Endothelial cell of umbilical vein (primary cell): ENCODE results near the gene ADAMTSL3.

Experiments
- EZH2 ChIP-seq: IDR thresholded peaks from 2 replicates; pipeline ENCODE4 v1.6.1; 2012; ENCODE audit warnings: borderline replicate concordance, low read depth, mild to moderate bottlenecking, moderate library complexity, low read length, inconsistent platforms; ENCODE audit not compliant: severe bottlenecking
- FOS ChIP-seq: IDR thresholded peaks from 2 replicates; pipeline ENCODE4 v1.6.1; 2011; ENCODE audit warnings: mild to moderate bottlenecking, low read length, moderate library complexity, borderline replicate concordance; ENCODE audit not compliant: insufficient read depth
- GATA2 ChIP-seq: IDR thresholded peaks from 2 replicates; pipeline ENCODE4 v1.7.0; 2011; ENCODE audit warnings: low read depth, mild to moderate bottlenecking, moderate library complexity, mixed read lengths, low read length; ENCODE audit not compliant: insufficient read length, insufficient read depth
- JUN ChIP-seq: IDR thresholded peaks from 2 replicates; pipeline ENCODE4 v1.6.1; 2011; ENCODE audit warnings: borderline replicate concordance, low read depth; ENCODE audit not compliant: insufficient read length, insufficient read depth
- MYC ChIP-seq: IDR thresholded peaks from one replicate; pipeline ENCODE4 v1.6.1; 2011; ENCODE audit warnings: mild to moderate bottlenecking, low read depth, low read length
- POLR2A ChIP-seq: IDR thresholded peaks from 2 replicates; pipeline ENCODE4 v1.6.1; 2012; ENCODE audit warnings: low read depth, mild to moderate bottlenecking, control low read depth, low read length
- POLR2AphosphoS5 ChIP-seq: IDR thresholded peaks from 2 replicates; pipeline ENCODE4 v1.6.1; 2012; ENCODE audit warnings: low read depth, mild to moderate bottlenecking, control low read depth, low read length, moderate library complexity; ENCODE audit not compliant: insufficient read depth
- TF ChIP-seq, protein P1 (sequence below), 2 donors: IDR thresholded peaks; 1 replicate in 1 of 2; 2 replicates in 1 of 2; pipeline ENCODE4 v1.5.1; 2011; ENCODE audit warnings: low read length in 2 of 2, mild to moderate bottlenecking in 2 of 2, moderate library complexity in 2 of 2, control low read depth in 1 of 2, inconsistent platforms in 1 of 2, low read depth in 1 of 2; ENCODE audit not compliant: insufficient read depth in 1 of 2; ENCODE audit errors: extremely low read depth in 1 of 2
- TF ChIP-seq, protein P2 (sequence below): IDR thresholded peaks from 2 replicates; pipeline ENCODE4 v1.6.1; 2011; ENCODE audit not compliant: insufficient read depth, insufficient read length

DNA sequence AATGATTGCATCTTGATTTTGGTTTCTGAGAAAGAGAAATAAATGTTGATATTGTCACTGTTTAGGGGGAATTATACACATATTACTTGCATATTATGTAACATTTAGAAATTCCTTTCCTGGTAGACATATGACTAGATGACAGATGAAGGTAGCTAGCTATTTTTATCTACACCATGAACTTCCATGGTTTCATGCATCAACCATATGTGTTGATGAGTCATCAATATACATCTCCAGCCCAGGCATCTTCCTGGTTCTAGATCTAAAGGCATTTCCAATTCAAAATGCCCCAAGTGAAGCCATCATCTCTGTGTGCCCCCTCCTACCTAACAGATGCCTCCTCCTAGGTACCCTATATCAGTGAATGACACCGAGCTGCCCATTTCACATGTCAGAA, 9.5 kb upstream of the ADAMTSL3 start:
- TF ChIP-seq, protein P1, sequence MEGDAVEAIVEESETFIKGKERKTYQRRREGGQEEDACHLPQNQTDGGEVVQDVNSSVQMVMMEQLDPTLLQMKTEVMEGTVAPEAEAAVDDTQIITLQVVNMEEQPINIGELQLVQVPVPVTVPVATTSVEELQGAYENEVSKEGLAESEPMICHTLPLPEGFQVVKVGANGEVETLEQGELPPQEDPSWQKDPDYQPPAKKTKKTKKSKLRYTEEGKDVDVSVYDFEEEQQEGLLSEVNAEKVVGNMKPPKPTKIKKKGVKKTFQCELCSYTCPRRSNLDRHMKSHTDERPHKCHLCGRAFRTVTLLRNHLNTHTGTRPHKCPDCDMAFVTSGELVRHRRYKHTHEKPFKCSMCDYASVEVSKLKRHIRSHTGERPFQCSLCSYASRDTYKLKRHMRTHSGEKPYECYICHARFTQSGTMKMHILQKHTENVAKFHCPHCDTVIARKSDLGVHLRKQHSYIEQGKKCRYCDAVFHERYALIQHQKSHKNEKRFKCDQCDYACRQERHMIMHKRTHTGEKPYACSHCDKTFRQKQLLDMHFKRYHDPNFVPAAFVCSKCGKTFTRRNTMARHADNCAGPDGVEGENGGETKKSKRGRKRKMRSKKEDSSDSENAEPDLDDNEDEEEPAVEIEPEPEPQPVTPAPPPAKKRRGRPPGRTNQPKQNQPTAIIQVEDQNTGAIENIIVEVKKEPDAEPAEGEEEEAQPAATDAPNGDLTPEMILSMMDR (IDR thresholded peaks at IDR 0.05; ENCODE audit: extremely low read depth in 1 of 2, insufficient read depth in 1 of 2, low read depth in 1 of 2, low read length in 2 of 2) = no peak
- TF ChIP-seq POLR2AphosphoS5 (no peak), POLR2A (no peak), EZH2 (no peak), MYC (no peak), JUN (peak; percentile 36), FOS (no peak), GATA2 (no peak)
- TF ChIP-seq, protein P2, sequence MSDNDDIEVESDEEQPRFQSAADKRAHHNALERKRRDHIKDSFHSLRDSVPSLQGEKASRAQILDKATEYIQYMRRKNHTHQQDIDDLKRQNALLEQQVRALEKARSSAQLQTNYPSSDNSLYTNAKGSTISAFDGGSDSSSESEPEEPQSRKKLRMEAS = no peak
